ENCODE data around the gene CPA3. TPM values are rescaled to one million over a fixed set of nuclear protein-coding genes. Genes with fewer than 3 reads are reported as not detected.

CPA3 gene
- total and polyA plus RNA-seq, 10 donors: 0.06 to 5.6 (median 0.49) TPM; not detected in 3

DNA sequence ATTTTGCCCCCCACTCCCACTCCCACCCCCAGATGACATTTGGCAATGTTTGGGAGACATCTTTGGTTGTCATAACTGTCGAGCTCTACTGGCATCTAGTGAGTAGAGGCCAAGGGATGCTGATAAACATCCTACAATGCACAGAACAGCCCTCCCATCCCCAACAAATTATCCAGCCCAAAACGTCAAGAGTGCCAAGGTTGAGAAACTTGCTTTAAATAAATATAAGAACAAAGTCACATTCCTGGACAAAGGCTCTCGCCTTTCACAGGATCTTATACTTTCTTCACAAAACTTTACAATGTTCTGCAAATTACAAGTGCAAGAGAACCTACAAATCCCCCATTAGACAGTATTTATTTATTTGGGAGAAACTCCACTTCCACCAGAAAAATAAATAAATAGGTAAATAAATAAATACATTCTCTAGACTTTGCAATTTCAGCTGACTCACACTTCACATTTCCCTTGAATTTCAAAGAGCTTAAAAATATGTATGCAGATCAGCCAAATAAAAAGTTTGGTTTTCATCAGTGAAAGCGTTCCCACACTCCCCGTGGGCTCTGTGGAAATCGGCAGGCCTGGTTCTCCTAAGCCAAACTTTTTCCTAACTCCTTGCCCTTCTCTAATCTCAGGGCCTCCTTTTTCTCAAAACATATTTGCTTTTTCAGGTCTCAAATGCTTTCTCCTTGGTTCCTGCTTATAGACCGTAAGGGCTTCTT is 12.7 kb upstream of the CPA3 start:
- Histone ChIP-seq H3K36me3 (no peaks in the 10 kb centered on the region), H3K4me1 (no peaks in the 10 kb centered on the region), H3K4me3 (no peak overlapping the region), H3K27ac (no peak overlapping the region), H3K9me3 (no peaks in the 10 kb centered on the region), H3K27me3 (replicated peaks in 1 of 7) (no peaks in the 10 kb centered on the region)
- TF ChIP-seq POLR2AphosphoS5 (IDR thresholded peaks at IDR 0.05) (no peak), POLR2A (IDR thresholded peaks at IDR 0.05) (no peak)
- TF ChIP-seq, protein P1, sequence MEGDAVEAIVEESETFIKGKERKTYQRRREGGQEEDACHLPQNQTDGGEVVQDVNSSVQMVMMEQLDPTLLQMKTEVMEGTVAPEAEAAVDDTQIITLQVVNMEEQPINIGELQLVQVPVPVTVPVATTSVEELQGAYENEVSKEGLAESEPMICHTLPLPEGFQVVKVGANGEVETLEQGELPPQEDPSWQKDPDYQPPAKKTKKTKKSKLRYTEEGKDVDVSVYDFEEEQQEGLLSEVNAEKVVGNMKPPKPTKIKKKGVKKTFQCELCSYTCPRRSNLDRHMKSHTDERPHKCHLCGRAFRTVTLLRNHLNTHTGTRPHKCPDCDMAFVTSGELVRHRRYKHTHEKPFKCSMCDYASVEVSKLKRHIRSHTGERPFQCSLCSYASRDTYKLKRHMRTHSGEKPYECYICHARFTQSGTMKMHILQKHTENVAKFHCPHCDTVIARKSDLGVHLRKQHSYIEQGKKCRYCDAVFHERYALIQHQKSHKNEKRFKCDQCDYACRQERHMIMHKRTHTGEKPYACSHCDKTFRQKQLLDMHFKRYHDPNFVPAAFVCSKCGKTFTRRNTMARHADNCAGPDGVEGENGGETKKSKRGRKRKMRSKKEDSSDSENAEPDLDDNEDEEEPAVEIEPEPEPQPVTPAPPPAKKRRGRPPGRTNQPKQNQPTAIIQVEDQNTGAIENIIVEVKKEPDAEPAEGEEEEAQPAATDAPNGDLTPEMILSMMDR (IDR thresholded peaks at IDR 0.05 in 8 of 11, conservative IDR thresholded peaks at IDR 0.05 in 3 of 11): no peak
- intact Hi-C loops (cut with DNase I; ENCODE audit: low total_unique reads): no loop called here
- DNase-seq: no peak
- WGBS, 5 donors: 77 to 91% (median 80%) methylated on average over 7 of the region's 7 CpGs

DNA sequence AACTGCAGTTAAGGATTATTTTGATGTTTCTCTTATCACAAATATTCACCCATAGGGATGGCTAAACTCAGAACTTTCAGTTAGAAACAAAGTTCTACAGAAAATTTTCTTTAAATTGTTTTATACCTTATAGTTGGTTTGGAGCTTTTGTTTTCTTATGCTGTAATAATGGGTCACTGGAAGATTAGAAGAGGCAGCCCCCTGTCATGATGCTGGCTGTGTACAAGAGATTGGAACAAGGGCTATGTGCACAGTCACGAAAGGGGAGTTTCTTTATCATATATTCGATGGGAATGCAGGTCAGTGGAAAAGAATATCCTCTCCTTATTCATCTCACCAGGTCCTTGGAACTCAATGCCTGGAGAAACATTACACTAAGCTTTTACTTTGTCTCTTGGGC is 12.0 kb upstream of the CPA3 start:
- DNase-seq: no peak
- intact Hi-C loops (cut with DNase I; ENCODE audit: low total_unique reads): no loop called here
- H3K27ac ChIP-seq: no peak overlapping the region

DNA sequence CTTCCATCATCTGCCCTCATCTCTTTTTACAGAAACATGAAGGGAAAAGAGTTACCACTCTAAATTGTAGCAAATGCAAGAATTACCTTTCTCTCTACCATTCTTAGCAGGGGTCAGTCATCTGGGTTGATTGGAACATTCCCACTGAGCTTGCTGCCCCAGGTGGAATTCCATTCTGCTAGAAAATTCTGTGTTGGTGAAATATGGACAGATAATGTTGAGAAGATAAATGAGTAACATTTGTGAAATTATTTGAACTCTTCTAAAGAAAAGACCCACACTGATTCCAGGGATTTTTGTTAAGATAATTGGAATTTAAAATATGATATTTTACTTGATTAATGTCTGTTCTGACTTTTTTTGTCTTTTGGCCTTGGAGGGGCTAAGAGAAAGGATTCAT is 11.0 kb upstream of the CPA3 start:
- Histone ChIP-seq H3K27me3 (replicated peaks in 1 of 7) (no peaks in the 10 kb centered on the region), H3K4me1 (no peaks in the 10 kb centered on the region), H3K27ac (no peak overlapping the region), H3K9me3 (no peaks in the 10 kb centered on the region), H3K36me3 (no peaks in the 10 kb centered on the region), H3K4me3 (no peak overlapping the region)
- intact Hi-C loops (cut with DNase I; ENCODE audit: low total_unique reads): no loop called here
- TF ChIP-seq, protein P1 (IDR thresholded peaks at IDR 0.05 in 8 of 11, conservative IDR thresholded peaks at IDR 0.05 in 3 of 11): no peak
- TF ChIP-seq POLR2AphosphoS5 (IDR thresholded peaks at IDR 0.05) (no peak), POLR2A (IDR thresholded peaks at IDR 0.05) (no peak)
- no peak for DNase-seq

More for the DNA sequence above, 12.0 kb upstream of the CPA3 start:
- no peak for TF ChIP-seq POLR2A (IDR thresholded peaks at IDR 0.05)
- TF ChIP-seq, protein P1 (IDR thresholded peaks at IDR 0.05 in 8 of 11, conservative IDR thresholded peaks at IDR 0.05 in 3 of 11): no peak
- no peak for TF ChIP-seq POLR2AphosphoS5 (IDR thresholded peaks at IDR 0.05)
- no peaks in the 10 kb centered on the region for H3K36me3 ChIP-seq
- no peaks in the 10 kb centered on the region for H3K9me3 ChIP-seq
- no peak overlapping the region for H3K4me3 ChIP-seq
- no peaks in the 10 kb centered on the region for H3K4me1 ChIP-seq
- 78 to 96% (median 89%) methylated on average over 2 of the region's 2 CpGs for WGBS, 5 donors
- no peaks in the 10 kb centered on the region for H3K27me3 ChIP-seq (replicated peaks in 1 of 7)

DNA sequence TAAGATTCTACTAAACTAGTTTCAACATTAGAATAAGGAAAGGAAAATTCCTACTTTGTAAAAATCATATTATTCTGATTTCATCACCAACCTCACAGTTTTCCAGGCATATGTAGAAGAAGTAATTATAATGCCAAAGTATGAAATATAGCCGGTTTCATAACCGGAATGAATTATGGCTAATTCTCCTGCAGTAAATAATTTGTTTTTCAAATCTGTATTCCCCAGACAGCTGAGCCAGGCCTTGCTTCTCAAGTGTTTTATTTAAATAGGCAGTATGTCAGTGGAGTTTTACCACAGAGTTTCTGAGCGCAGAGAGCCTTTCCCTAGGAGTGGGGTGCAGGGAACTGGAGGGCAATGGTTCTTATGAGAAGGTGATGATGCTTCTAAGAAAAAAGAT is 8.7 kb upstream of the CPA3 start:
- Histone ChIP-seq H3K36me3 (no peaks in the 10 kb centered on the region), H3K9me3 (no peaks in the 10 kb centered on the region), H3K4me3 (no peak overlapping the region), H3K27me3 (replicated peaks in 1 of 7) (no peaks in the 10 kb centered on the region), H3K27ac (no peak overlapping the region), H3K4me1 (no peaks in the 10 kb centered on the region)
- WGBS, 5 donors: 89 to 97% (median 92%) methylated on average over 3 of the region's 3 CpGs
- no peak for TF ChIP-seq POLR2A (IDR thresholded peaks at IDR 0.05)
- TF ChIP-seq POLR2AphosphoS5 (IDR thresholded peaks at IDR 0.05): no peak
- TF ChIP-seq, protein P1 (IDR thresholded peaks at IDR 0.05 in 8 of 11, conservative IDR thresholded peaks at IDR 0.05 in 3 of 11): no peak
- intact Hi-C loops (cut with DNase I; ENCODE audit: low total_unique reads): no loop called here
- DNase-seq: no peak
